ENCODE results near the gene AIPL1. TPM values are rescaled to one million over a fixed set of nuclear protein-coding genes. Genes with fewer than 3 reads are reported as not detected.

The AIPL1 gene
- total and polyA plus RNA-seq, 10 of the 15 experiments (the other 5 are each of a cell fraction or from before 2014, with no cell fraction given): not detected

DNA sequence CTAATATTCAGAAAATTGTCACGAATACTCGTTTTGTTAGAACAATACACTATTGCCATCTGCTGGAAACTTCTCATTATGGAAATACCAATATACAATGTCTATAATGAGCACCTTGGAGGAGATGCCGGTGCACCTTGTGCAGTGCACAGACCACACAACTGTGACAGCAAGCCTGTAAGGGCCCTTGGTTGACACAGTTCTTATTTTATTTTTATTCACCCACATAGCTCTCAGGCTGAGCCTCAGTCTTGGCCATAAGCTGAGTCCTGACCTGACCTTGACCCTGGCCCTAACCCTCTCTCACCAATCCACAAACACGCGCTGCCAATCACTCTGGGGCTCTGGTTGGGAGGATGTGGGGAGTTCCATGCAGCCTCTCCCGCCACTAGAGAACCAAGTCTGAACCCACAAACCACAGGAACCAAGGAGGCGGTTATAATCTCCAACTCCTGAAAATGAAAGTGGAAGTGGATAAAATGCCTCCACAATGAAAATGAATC is 7.6 kb downstream of the AIPL1 start (continued):
- TF ChIP-seq, protein P1, sequence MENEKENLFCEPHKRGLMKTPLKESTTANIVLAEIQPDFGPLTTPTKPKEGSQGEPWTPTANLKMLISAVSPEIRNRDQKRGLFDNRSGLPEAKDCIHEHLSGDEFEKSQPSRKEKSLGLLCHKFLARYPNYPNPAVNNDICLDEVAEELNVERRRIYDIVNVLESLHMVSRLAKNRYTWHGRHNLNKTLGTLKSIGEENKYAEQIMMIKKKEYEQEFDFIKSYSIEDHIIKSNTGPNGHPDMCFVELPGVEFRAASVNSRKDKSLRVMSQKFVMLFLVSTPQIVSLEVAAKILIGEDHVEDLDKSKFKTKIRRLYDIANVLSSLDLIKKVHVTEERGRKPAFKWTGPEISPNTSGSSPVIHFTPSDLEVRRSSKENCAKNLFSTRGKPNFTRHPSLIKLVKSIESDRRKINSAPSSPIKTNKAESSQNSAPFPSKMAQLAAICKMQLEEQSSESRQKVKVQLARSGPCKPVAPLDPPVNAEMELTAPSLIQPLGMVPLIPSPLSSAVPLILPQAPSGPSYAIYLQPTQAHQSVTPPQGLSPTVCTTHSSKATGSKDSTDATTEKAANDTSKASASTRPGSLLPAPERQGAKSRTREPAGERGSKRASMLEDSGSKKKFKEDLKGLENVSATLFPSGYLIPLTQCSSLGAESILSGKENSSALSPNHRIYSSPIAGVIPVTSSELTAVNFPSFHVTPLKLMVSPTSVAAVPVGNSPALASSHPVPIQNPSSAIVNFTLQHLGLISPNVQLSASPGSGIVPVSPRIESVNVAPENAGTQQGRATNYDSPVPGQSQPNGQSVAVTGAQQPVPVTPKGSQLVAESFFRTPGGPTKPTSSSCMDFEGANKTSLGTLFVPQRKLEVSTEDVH (IDR thresholded peaks at IDR 0.05; ENCODE audit: low read depth, partially characterized antibody): no peak
- TF ChIP-seq RBBP5 (conservative IDR thresholded peaks at IDR 0.05) (no peak), SUZ12 (IDR thresholded peaks at IDR 0.05; ENCODE audit: unreplicated experiment) (no peak)

DNA sequence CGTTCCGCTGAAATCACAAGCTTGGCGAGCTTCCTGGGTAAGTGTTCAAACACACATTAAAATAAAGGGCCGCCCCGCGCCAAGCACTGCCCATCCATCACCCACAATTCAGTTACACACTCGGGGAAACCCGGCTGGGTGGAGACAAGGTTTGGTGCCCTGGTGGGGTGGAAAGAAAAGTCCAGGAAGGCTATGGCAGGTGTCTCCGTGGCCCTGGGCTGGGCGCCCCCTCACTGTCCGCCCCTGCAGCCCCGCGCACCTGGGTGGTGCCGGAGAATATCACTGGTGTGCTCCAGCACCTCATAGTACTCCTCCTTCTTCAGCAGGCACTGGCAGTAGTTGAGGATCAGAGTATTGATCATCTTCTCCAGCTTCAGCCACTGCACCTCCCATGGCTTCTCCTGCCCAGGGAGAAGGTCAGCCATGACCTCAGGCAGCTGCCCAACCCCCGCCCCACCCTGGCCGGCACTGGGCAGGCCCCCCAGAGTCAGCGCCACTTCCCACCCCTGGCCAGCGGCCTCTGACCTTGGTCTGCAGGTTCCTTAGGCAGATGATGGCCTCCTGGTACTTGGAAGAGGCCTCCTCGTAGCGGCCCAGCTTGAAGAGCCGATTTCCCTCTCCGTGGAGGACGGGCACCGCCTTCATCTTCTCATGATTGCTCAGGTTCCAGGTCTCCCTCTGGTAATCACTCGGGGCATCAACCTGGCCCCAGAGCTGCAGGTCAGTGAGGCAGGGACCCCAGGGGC is 8.4 kb downstream of the AIPL1 start:
- H3K4me3 ChIP-seq: no peak overlapping the region
- no peaks in the 10 kb centered on the region for H3K79me2 ChIP-seq (ENCODE audit: control insufficient read depth, insufficient read depth, low read length)
- WGBS (ENCODE audit: insufficient coverage, insufficient replicate concordance, low lambda C conversion rate, missing lambda C conversion rate): 89% methylated on average over 25 of the region's 25 CpGs
- no peak for ATAC-seq
- H3K27me3 ChIP-seq (replicated peaks in 1 of 2; ENCODE audit: control insufficient read depth in 2 of 2, insufficient read depth in 2 of 2, low read length in 1 of 2): no peaks in the 10 kb centered on the region
- H2AFZ ChIP-seq (ENCODE audit: control insufficient read depth, low read depth, low read length): no peak overlapping the region
- in situ Hi-C loops (cut with MboI): no loop called here
- no peak for TF ChIP-seq SRF (IDR thresholded peaks at IDR 0.05; ENCODE audit: low read depth in 2 of 2, low read length in 2 of 2)
- TF ChIP-seq ETV6 (conservative IDR thresholded peaks at IDR 0.05 in 1 of 2, IDR thresholded peaks at IDR 0.05 in 1 of 2; ENCODE audit: borderline replicate concordance in 1 of 2, low read depth in 1 of 2): no peak
- TF ChIP-seq NFYB (IDR thresholded peaks at IDR 0.05; ENCODE audit: insufficient read depth, low read depth, low read length): no peak
- TF ChIP-seq, protein P1 (IDR thresholded peaks at IDR 0.05; ENCODE audit: low read depth, partially characterized antibody): no peak
- no peaks in the 10 kb centered on the region for H4K20me1 ChIP-seq (ENCODE audit: control insufficient read depth, insufficient read depth)
- H3K4me1 ChIP-seq (ENCODE audit: control insufficient read depth, insufficient read depth, low read length): peaks cover 7% of the 10 kb centered on the region
- no peaks in the 10 kb centered on the region for H3K36me3 ChIP-seq (ENCODE audit: control insufficient read depth in 2 of 2, insufficient read depth in 2 of 2, low read length in 1 of 2)
- no peak for DNase-seq (ENCODE audit: low read depth, low spot score)
- POLR2A ChIA-PET: no interaction called here
- CTCF ChIA-PET: interaction anchor here (1.0 to 1.4 kb wide), 2 partner anchors 9 to 13 kb away, joined by 3 read pairs; partner anchors contain the start of gene AIPL1
- FAIRE-seq: no peak
- no TSS peak for BruUV-seq (replicated peaks)
- no peaks in the 10 kb centered on the region; the same call in 1 of the 3 replicates for H3K9me3 ChIP-seq (replicated peaks; ENCODE audit: control insufficient read depth, insufficient read depth, low read length)
- intact Hi-C loops (cut with micrococcal nuclease; ENCODE audit: unreplicated experiment): no loop called here
- RAD21 ChIA-PET (ENCODE audit: unreplicated experiment): no interaction called here
- SMC1A ChIA-PET (ENCODE audit: uncharacterized antibody, unreplicated experiment): no interaction called here
- no peak overlapping the region for H3K27ac ChIP-seq (ENCODE audit: control insufficient read depth, insufficient read depth)
- H3K4me2 ChIP-seq (ENCODE audit: control insufficient read depth, insufficient read depth): no peak overlapping the region
- H3K9ac ChIP-seq (ENCODE audit: control insufficient read depth, insufficient read depth, low read length): no peak overlapping the region
